GM12874 (cell line): ENCODE results near the gene GABRP.

Experiments used
- TF ChIP-seq, protein P1 (sequence below): IDR thresholded peaks from 2 replicates; pipeline ENCODE4 v1.5.1; 2011; ENCODE audit warnings: low read depth, mild to moderate bottlenecking, control low read depth, low read length, moderate library complexity; ENCODE audit not compliant: insufficient read depth

The GABRP gene

DNA sequence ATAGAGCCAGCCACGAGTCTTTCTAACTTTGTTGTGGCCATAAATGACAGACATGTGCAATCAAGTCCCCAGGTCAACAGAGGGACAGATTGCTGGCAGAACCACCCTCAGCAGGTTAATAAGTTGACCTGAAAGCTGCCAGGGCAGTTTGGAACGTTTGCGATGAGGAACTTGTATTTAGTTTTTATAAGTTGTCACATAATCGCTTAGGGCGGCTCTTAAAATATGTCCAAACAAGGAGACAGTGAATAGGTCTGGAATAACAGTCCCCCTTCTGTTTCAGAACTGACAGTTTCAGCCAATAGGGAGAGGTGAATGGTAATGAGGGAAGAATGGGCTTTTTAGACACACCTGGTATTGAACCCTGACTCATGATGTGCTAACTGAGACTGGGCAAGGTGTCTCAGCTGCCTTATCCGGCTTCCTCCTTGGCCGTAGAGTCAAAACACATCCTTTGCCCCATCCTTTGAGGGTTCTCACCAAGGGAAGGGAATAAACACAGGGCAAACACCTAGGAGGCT lies 33.6 kb upstream of the GABRP start:
- TF ChIP-seq, protein P1, sequence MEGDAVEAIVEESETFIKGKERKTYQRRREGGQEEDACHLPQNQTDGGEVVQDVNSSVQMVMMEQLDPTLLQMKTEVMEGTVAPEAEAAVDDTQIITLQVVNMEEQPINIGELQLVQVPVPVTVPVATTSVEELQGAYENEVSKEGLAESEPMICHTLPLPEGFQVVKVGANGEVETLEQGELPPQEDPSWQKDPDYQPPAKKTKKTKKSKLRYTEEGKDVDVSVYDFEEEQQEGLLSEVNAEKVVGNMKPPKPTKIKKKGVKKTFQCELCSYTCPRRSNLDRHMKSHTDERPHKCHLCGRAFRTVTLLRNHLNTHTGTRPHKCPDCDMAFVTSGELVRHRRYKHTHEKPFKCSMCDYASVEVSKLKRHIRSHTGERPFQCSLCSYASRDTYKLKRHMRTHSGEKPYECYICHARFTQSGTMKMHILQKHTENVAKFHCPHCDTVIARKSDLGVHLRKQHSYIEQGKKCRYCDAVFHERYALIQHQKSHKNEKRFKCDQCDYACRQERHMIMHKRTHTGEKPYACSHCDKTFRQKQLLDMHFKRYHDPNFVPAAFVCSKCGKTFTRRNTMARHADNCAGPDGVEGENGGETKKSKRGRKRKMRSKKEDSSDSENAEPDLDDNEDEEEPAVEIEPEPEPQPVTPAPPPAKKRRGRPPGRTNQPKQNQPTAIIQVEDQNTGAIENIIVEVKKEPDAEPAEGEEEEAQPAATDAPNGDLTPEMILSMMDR: no peak

DNA sequence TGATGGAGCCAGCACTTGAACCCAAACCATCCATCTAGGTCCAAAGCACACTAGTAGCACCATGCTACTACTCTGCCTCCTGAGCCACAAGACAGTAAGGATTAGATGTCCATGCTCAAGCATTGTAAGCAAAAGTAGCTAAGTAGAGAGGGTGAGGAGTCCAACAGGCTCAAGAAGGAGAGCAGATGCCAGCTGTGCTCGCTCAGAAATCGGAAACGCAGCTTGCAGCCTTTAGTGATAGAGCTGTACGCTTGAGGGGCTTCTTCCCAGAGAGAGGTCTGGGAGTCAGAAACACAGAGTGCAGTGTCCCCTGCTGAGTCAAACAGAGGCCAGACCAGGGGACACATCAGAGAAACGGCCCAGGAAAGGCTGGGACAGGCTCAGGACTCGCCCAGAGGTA lies 32.7 kb upstream of the GABRP start:
- TF ChIP-seq, protein P1: no peak

DNA sequence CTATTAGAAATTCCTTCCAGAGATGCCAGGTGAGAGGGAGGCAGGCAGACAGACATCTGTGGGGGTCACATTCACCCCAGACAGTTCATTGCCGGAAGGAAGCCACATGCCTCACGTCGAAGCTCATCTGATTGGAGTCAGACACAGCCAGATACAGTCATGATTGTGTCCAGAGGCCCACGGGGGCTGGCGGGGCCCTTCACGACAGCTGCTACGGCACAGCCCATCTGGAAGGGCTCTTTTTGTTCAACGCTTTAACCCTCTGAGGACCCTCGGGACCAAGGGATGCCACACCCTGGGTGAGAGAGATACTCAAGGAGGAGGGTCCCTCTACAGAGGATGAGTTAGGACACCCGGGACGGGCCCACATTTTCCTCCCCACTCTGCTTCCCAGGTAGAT lies 31.9 kb upstream of the GABRP start:
- TF ChIP-seq, protein P1: no peak

DNA sequence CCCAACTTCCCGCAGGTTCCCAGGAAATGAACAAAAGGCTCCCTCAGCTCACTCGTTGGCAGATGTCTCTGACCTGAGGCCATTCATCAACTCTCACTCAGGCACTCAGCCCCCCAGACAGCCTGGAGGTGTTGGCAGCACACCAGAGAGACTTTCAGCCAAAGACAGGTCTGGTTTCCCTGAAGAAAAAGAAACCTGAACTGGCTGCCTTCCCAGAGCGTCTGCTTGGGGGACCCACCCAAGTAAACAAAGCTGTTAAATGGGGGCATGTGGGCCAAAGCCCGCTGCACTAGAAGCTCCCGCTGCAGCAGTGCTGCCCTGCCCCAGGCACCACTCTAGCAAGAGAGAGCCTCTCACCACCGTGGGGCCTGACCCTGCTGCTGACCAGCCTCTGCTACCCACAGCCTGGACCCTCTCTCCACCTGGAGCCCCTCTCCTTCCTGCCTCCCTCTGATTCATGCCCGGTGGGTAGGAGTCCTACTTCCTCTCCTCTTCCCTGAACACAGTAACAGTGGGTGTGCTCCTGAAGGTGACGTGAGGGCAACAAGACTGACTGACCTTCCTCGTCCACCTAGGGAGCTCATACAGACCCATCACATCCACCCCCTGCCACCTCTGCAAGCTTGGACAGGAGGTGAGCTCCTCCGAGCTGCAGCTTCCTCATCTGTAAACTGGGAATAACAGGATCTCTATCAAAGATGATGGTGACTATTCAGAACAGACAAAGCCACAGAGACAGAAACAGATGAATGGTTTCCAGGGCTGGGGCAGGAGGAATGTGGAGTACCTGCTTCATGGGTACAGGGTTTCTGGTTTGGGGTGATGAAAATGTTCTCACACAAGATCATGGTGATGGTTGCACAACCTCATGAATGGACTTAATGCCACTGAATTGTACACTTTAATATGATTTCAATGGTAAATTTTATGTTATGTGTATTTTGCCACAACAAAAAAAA lies 31.0 kb upstream of the GABRP start:
- TF ChIP-seq, protein P1: no peak

DNA sequence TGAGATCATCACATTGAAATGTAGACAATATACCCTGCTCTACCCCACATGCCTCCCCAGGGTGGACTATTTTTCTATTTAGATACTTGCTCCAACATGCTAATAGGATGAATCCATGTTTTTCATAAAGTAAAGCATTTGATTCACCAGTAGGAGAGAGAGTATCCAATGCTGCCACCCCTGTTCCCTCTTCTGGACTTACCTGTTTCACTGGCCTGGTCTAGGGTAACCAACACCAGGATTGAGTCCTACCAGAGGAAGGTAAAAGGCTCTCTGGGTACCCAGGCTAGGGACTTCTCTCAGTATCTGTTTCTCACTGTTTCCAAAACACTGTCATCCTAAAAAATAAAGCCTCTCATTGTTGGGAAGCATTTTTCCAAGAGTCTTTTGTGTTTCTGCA lies 30.2 kb upstream of the GABRP start:
- TF ChIP-seq, protein P1: no peak

DNA sequence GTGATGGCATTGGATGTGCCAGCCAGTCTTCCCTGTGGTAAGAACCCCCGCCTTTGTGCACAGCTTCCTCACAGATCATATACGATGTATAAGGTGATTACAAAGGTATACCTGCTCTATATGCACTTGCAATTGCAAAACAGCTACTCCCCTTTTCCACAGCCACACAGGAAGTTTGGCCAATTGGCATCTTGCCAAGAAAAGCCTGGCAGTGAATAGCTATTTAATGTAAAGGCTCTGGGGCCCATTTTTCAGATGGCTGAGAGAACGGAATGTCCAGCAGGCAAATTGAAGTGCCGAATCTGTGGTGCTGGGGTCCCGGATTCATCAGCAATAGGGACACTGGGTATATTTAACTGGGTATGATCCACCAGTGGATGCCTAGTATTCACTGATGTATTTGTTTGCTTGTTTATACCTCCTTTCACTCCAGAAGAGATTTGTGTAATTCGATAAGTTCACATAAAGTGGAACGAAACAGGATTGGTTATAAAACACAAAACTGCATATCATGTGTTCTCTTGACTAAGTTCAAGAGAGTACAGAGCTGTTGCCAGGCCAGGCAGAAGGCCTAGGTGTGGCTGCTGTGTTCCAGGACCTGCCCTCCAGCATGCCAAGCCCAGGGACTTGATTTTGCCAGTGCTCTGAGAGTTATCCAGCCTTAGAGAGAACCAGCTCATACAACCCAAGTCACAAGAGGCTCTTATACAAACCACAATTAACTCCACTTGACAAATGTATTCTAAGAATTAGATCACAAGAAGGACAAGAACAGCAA lies 27.7 kb upstream of the GABRP start:
- TF ChIP-seq, protein P1: no peak

DNA sequence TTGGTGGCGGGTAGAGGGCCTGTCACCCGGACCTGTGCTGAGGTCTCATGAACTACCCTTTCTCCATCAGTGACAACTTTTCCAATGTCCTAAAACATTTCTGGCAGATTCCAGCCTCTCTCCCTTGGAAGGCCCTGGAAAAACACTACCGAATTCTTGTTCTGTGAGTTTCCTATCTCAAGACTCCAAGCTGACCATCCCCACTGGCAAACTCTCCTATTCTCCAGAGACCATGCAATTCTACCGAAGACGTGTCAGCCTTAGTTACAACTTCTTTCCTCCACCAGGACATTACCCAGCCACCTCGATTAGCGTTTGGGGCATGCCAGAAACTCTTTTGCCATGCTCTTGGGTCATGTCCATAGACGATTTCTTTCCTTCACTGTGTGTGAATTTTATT lies 26.8 kb upstream of the GABRP start:
- TF ChIP-seq, protein P1: no peak
